BLaER1 treated with 17β-estradiol and CSF1 and Interleukin-3, amounts not matched to agents 10 nM and 100 nM (cell line): ENCODE measurements around the gene WDR27.

Source experiments
- H3K27ac ChIP-seq, 11 experiments: shearing (Covaris generic); formaldehyde crosslinking; 2 replicates each; pipeline ENCODE4 v1.8.1; 2022
- H3K27me3 ChIP-seq, 11 experiments: shearing (Covaris generic); formaldehyde crosslinking; 2 replicates each; pipeline ENCODE4 v1.8.1; 2022
- H3K36me3 ChIP-seq, 11 experiments: shearing (Covaris generic); formaldehyde crosslinking; 2 replicates each; pipeline ENCODE4 v1.8.1; 2022
- H3K4me1 ChIP-seq, 10 experiments: shearing (Covaris generic); formaldehyde crosslinking; 2 replicates each; pipeline ENCODE4 v1.8.1; 2022
- H3K4me2 ChIP-seq, 11 experiments: shearing (Covaris generic); formaldehyde crosslinking; 2 replicates each; pipeline ENCODE4 v1.8.1; 2022
- H3K4me3 ChIP-seq, 10 experiments: shearing (Covaris generic); formaldehyde crosslinking; 2 replicates each; pipeline ENCODE4 v1.8.1; 2022
- H3K9ac ChIP-seq, 11 experiments: shearing (Covaris generic); formaldehyde crosslinking; 2 replicates each; pipeline ENCODE4 v1.8.1; 2022
- H3K9me3 ChIP-seq, 11 experiments: shearing (Covaris generic); formaldehyde crosslinking; replicated peaks in 1 of 11; 2 replicates each; pipeline ENCODE4 v1.8.1; 2022
- H4K20me1 ChIP-seq, 11 experiments: shearing (Covaris generic); formaldehyde crosslinking; 2 replicates each; pipeline ENCODE4 v1.8.1; 2022
- Cebpa-rat ChIP-seq, 11 experiments: shearing (Covaris generic); IDR thresholded peaks; 2 replicates each; pipeline ENCODE4 v1.8.1; 2022

Gene WDR27

GRCh38 chr6:169577236-169577635, 124.6 kb downstream of the WDR27 start:
- Histone ChIP-seq H3K4me2 (no peak overlapping the region), H3K4me3 (no peak overlapping the region), H3K4me1 (no peaks in the 10 kb centered on the region), H4K20me1 (no peaks in the 10 kb centered on the region), H3K9me3 (peaks cover 8 to 24% (median 12%) of the 10 kb centered on the region in 11 experiments; a peak in 17 of 22 replicates), H3K27ac (no peak overlapping the region), H3K36me3 (peaks cover 0 to 17% (median 0%) of the 10 kb centered on the region in 11 experiments; a peak in 5 of 22 replicates), H3K27me3 (no peaks in the 10 kb centered on the region), H3K9ac (no peak overlapping the region)
- no peak for TF ChIP-seq Cebpa-rat (IDR thresholded peaks at IDR 0.05)

- Histone ChIP-seq H3K9ac (no peak overlapping the region), H3K27ac (no peak overlapping the region), H3K4me2 (no peak overlapping the region), H3K27me3 (no peaks in the 10 kb centered on the region), H3K4me1 (no peaks in the 10 kb centered on the region), H3K9me3 (peaks cover 8 to 24% (median 12%) of the 10 kb centered on the region in 11 experiments; a peak in 17 of 22 replicates), H4K20me1 (no peaks in the 10 kb centered on the region), H3K36me3 (peaks cover 0 to 14% (median 0%) of the 10 kb centered on the region in 11 experiments; a peak in 5 of 22 replicates), H3K4me3 (no peak overlapping the region)
- TF ChIP-seq Cebpa-rat (IDR thresholded peaks at IDR 0.05), result no peak
These were observed 126.0 kb downstream of the WDR27 start for GRCh38 chr6:169575821-169576220.

GRCh38 chr6:169575365-169575764, 126.5 kb downstream of the WDR27 start:
- Histone ChIP-seq H3K9ac (no peak overlapping the region), H3K4me1 (no peaks in the 10 kb centered on the region)

GRCh38 chr6:169574420-169574819, 127.4 kb downstream of the WDR27 start:
- no peak overlapping the region for H3K27ac ChIP-seq

More at GRCh38 chr6:169575365-169575764, 126.5 kb downstream of the WDR27 start:
- H3K27me3 ChIP-seq, result no peaks in the 10 kb centered on the region
- no peak overlapping the region for H3K27ac ChIP-seq
- no peak overlapping the region for H3K4me2 ChIP-seq
- no peaks in the 10 kb centered on the region for H4K20me1 ChIP-seq
- H3K9me3 ChIP-seq, result peaks cover 8 to 24% (median 12%) of the 10 kb centered on the region in 11 experiments; a peak in 17 of 22 replicates
- no peak for TF ChIP-seq Cebpa-rat (IDR thresholded peaks at IDR 0.05)
- peaks cover 0 to 14% (median 0%) of the 10 kb centered on the region in 11 experiments; a peak in 5 of 22 replicates for H3K36me3 ChIP-seq
- no peak overlapping the region for H3K4me3 ChIP-seq

GRCh38 chr6:169573883-169574282, 127.9 kb downstream of the WDR27 start:
- Histone ChIP-seq H3K27me3 (no peaks in the 10 kb centered on the region), H3K27ac (no peak overlapping the region), H4K20me1 (no peaks in the 10 kb centered on the region), H3K9ac (no peak overlapping the region), H3K9me3 (peaks cover 8 to 17% (median 12%) of the 10 kb centered on the region in 11 experiments; a peak in 17 of 22 replicates), H3K4me2 (no peak overlapping the region), H3K4me1 (peaks cover 0 to 2% (median 1%) of the 10 kb centered on the region in 10 experiments; a peak in 14 of 20 replicates), H3K4me3 (no peak overlapping the region), H3K36me3 (peaks cover 0 to 9% (median 0%) of the 10 kb centered on the region in 11 experiments; a peak in 6 of 22 replicates)
- no peak for TF ChIP-seq Cebpa-rat (IDR thresholded peaks at IDR 0.05)

More at GRCh38 chr6:169574420-169574819, 127.4 kb downstream of the WDR27 start:
- H3K9me3 ChIP-seq, result peaks cover 8 to 19% (median 12%) of the 10 kb centered on the region in 11 experiments; a peak in 17 of 22 replicates
- H3K36me3 ChIP-seq, result peaks cover 0 to 11% (median 0%) of the 10 kb centered on the region in 11 experiments; a peak in 6 of 22 replicates
- no peaks in the 10 kb centered on the region for H3K27me3 ChIP-seq
- TF ChIP-seq Cebpa-rat (IDR thresholded peaks at IDR 0.05), result no peak
- no peak overlapping the region for H3K4me2 ChIP-seq
- no peaks in the 10 kb centered on the region for H3K4me1 ChIP-seq
- H3K9ac ChIP-seq, result no peak overlapping the region
- H3K4me3 ChIP-seq, result no peak overlapping the region
- H4K20me1 ChIP-seq, result no peaks in the 10 kb centered on the region

- H3K9ac ChIP-seq, result no peak overlapping the region
- no peak overlapping the region for H3K27ac ChIP-seq
- no peak overlapping the region for H3K4me2 ChIP-seq
- peaks cover 0 to 4% (median 0%) of the 10 kb centered on the region in 11 experiments; a peak in 2 of 22 replicates for H3K36me3 ChIP-seq
- H3K27me3 ChIP-seq, result no peaks in the 10 kb centered on the region
- no peaks in the 10 kb centered on the region for H4K20me1 ChIP-seq
- H3K4me1 ChIP-seq, result peaks cover 0 to 22% (median 20%) of the 10 kb centered on the region in 10 experiments; a peak in 16 of 20 replicates
- no peaks in the 10 kb centered on the region for H3K9me3 ChIP-seq
- TF ChIP-seq Cebpa-rat (IDR thresholded peaks at IDR 0.05), result no peak
- H3K4me3 ChIP-seq, result no peak overlapping the region
These were observed 130.5 kb downstream of the WDR27 start for GRCh38 chr6:169571123-169571962.

GRCh38 chr6:169568314-169569087, 133.3 kb downstream of the WDR27 start:
- peaks cover 0 to 22% (median 20%) of the 10 kb centered on the region in 10 experiments; a peak in 16 of 20 replicates for H3K4me1 ChIP-seq
- H3K27me3 ChIP-seq, result no peaks in the 10 kb centered on the region
- peak overlapping the region in 1 of 11 experiments; percentile 11; a peak in 1 of 22 replicates for H3K27ac ChIP-seq
- no peaks in the 10 kb centered on the region for H3K9me3 ChIP-seq
- no peak overlapping the region for H3K4me3 ChIP-seq
- no peaks in the 10 kb centered on the region for H4K20me1 ChIP-seq
- peak overlapping the region in 10 of 11 experiments; percentile 3 to 65 (median 54); a peak in 17 of 22 replicates for H3K4me2 ChIP-seq
- H3K36me3 ChIP-seq, result peaks cover 0 to 4% (median 0%) of the 10 kb centered on the region in 11 experiments; a peak in 3 of 22 replicates
- no peak overlapping the region for H3K9ac ChIP-seq
- TF ChIP-seq Cebpa-rat (IDR thresholded peaks at IDR 0.05), result no peak

- H3K4me3 ChIP-seq, result no peak overlapping the region
- peaks cover 0 to 4% (median 0%) of the 10 kb centered on the region in 11 experiments; a peak in 3 of 22 replicates for H3K36me3 ChIP-seq
- peak overlapping the region in 10 of 11 experiments; percentile 3 to 65 (median 54); a peak in 17 of 22 replicates for H3K4me2 ChIP-seq
- peak overlapping the region in 1 of 11 experiments; percentile 11; a peak in 1 of 22 replicates for H3K27ac ChIP-seq
- peaks cover 0 to 22% (median 20%) of the 10 kb centered on the region in 10 experiments; a peak in 16 of 20 replicates for H3K4me1 ChIP-seq
- TF ChIP-seq Cebpa-rat (IDR thresholded peaks at IDR 0.05), result 0 out of 22 replicates have a peak, but pooled peaks of 1 of the 11 experiments have one; percentile 11
- H3K9ac ChIP-seq, result no peak overlapping the region
- H3K9me3 ChIP-seq, result no peaks in the 10 kb centered on the region
- no peaks in the 10 kb centered on the region for H3K27me3 ChIP-seq
- H4K20me1 ChIP-seq, result no peaks in the 10 kb centered on the region
These were observed 134.0 kb downstream of the WDR27 start for GRCh38 chr6:169567819-169568218.
